Hepatocyte (in vitro differentiated cells): ENCODE data around the gene GCH1. TPM values are rescaled to one million over a fixed set of nuclear protein-coding genes. Genes with fewer than 3 reads are reported as not detected.

Experiments
- DNase-seq: peaks from one replicate; pipeline ENCODE4 v3.0.0-alpha.2; 2016; ENCODE audit warnings: low spot score
- H2AFZ ChIP-seq: fragments of 200-600 bp; sonication (generic); 2 replicates; pipeline ENCODE4 v1.6.0; 2016; ENCODE audit warnings: antibody characterized with exemption, mild to moderate bottlenecking
- H3K27ac ChIP-seq: fragments of 200-600 bp; sonication (generic); 2 replicates; pipeline ENCODE4 v1.5.1; 2016; ENCODE audit warnings: mild to moderate bottlenecking
- H3K27me3 ChIP-seq: fragments of 200-600 bp; sonication (generic); 2 replicates; pipeline ENCODE4 v1.6.1; 2016
- H3K36me3 ChIP-seq: fragments of 200-600 bp; sonication (generic); replicated peaks from 2 replicates; pipeline ENCODE4 v1.5.1; 2016; ENCODE audit warnings: low read depth; ENCODE audit not compliant: insufficient read depth
- H3K4me1 ChIP-seq: fragments of 200-600 bp; sonication (generic); 2 replicates; pipeline ENCODE4 v1.5.1; 2016; ENCODE audit warnings: mild to moderate bottlenecking, moderate library complexity; ENCODE audit not compliant: insufficient read depth
- H3K4me2 ChIP-seq: fragments of 200-600 bp; sonication (generic); 2 replicates; pipeline ENCODE4 v1.6.0; 2016
- H3K4me3 ChIP-seq: fragments of 200-600 bp; sonication (generic); 2 replicates; pipeline ENCODE4 v1.5.1; 2016; ENCODE audit warnings: mild to moderate bottlenecking
- H3K79me2 ChIP-seq: fragments of 200-600 bp; sonication (generic); 2 replicates; pipeline ENCODE4 v1.6.0; 2017; ENCODE audit warnings: mild to moderate bottlenecking
- H3K9me2 ChIP-seq: fragments of 200-600 bp; sonication (generic); replicated peaks from 2 replicates; pipeline ENCODE4 v1.6.0; 2017; ENCODE audit warnings: mild to moderate bottlenecking; ENCODE audit not compliant: insufficient read depth
- H3K9me3 ChIP-seq: fragments of 200-600 bp; sonication (generic); 2 replicates; pipeline ENCODE4 v1.5.1; 2016; ENCODE audit warnings: low read depth, mild to moderate bottlenecking
- H4K20me1 ChIP-seq: fragments of 200-600 bp; sonication (generic); 2 replicates; pipeline ENCODE4 v1.6.0; 2016; ENCODE audit warnings: mild to moderate bottlenecking; ENCODE audit not compliant: insufficient read depth, poor library complexity, severe bottlenecking
- EZH2 ChIP-seq: fragments of 200-600 bp; sonication (generic); IDR thresholded peaks from 2 replicates; pipeline ENCODE4 v1.6.1; 2016; ENCODE audit warnings: antibody characterized with exemption, mild to moderate bottlenecking, borderline replicate concordance
- EZH2phosphoT487 ChIP-seq: fragments of 200-600 bp; sonication (generic); IDR thresholded peaks from one replicate; pipeline ENCODE4 v1.6.1; 2018; ENCODE audit warnings: antibody characterized with exemption, mild to moderate bottlenecking, low read depth, moderate library complexity; ENCODE audit not compliant: unreplicated experiment, severe bottlenecking
- WGBS: methylation state at CpG from one replicate; pipeline ENCODE4 v1.1.6; 2016; ENCODE audit warnings: low lambda C conversion rate; ENCODE audit errors: missing lambda C conversion rate; 5-methylcytosine and 5-hydroxymethylcytosine counted together
- polyA plus RNA-seq: library from polyadenylated mRNA; unstranded; fragments of >200 nt; fragmentation: Nextera tagmentation; extraction: Ambion mirVana; gene quantifications from 2 replicates; pipeline ENCODE4 v1.2.1, GENCODE V29; 2016
- total RNA-seq: library from RNA; depleted of rRNA; stranded (reverse); fragments of >200 nt; gene quantifications from 2 replicates; pipeline ENCODE4 v1.2.3, GENCODE V29; 2014
- TF ChIP-seq, protein P1 (sequence below): fragments of 200-600 bp; sonication (generic); IDR thresholded peaks from 2 replicates; pipeline ENCODE4 v1.5.1; 2016; ENCODE audit warnings: antibody characterized with exemption, mild to moderate bottlenecking; ENCODE audit not compliant: poor library complexity

Gene GCH1
- total and polyA plus RNA-seq, 2 experiments from 2014 or later, result 19.3 to 29.9 TPM

DNA sequence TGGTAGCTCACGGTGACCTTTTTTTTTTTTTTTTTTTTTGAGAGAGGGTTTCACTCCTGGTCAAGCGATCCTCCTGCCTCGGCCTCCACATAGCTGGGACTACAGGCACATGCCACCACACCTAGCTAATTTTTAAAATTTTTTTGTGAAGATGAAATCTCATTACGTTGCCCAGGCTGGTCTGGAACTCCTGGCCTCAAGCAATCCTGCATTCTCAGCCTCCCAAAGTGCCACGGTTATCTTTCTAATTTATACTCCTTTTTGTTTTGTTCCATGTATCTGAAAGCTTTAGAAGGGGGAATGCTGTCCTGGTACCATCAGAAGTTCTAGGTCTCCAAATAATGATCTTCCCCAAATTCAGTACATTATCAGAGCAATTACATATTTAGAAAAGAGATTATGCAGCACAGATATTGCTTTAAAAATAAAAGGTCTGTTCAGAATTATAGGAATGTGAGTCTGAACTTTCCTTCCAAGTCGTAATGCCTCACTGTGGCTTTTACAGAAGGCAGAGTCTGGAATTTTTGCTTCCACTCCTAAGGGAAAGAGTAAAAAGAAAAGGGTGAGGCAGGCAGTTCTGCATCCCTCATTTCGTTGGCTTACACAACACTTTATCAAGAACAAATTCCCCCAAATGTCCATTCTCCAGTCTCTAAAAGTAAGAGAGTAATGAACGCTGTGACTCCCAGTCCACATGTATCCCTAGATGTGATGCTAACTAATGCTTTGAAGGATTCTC lies 73.0 kb downstream of the GCH1 start:
- no peaks in the 10 kb centered on the region for H4K20me1 ChIP-seq
- no peak overlapping the region for H3K27ac ChIP-seq
- H2AFZ ChIP-seq, result no peak overlapping the region
- H3K4me2 ChIP-seq, result no peak overlapping the region
- TF ChIP-seq EZH2phosphoT487, result no peak
- TF ChIP-seq, protein P1, sequence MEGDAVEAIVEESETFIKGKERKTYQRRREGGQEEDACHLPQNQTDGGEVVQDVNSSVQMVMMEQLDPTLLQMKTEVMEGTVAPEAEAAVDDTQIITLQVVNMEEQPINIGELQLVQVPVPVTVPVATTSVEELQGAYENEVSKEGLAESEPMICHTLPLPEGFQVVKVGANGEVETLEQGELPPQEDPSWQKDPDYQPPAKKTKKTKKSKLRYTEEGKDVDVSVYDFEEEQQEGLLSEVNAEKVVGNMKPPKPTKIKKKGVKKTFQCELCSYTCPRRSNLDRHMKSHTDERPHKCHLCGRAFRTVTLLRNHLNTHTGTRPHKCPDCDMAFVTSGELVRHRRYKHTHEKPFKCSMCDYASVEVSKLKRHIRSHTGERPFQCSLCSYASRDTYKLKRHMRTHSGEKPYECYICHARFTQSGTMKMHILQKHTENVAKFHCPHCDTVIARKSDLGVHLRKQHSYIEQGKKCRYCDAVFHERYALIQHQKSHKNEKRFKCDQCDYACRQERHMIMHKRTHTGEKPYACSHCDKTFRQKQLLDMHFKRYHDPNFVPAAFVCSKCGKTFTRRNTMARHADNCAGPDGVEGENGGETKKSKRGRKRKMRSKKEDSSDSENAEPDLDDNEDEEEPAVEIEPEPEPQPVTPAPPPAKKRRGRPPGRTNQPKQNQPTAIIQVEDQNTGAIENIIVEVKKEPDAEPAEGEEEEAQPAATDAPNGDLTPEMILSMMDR, result no peak
- no peak for TF ChIP-seq EZH2
- no peak for DNase-seq
- H3K9me2 ChIP-seq, result no peaks in the 10 kb centered on the region
- no peaks in the 10 kb centered on the region for H3K4me1 ChIP-seq
- 76% methylated on average over 8 of the region's 8 CpGs for WGBS
- no peaks in the 10 kb centered on the region for H3K9me3 ChIP-seq
- H3K79me2 ChIP-seq, result no peaks in the 10 kb centered on the region
- no peaks in the 10 kb centered on the region for H3K36me3 ChIP-seq
- no peak overlapping the region for H3K4me3 ChIP-seq
- no peaks in the 10 kb centered on the region for H3K27me3 ChIP-seq

DNA sequence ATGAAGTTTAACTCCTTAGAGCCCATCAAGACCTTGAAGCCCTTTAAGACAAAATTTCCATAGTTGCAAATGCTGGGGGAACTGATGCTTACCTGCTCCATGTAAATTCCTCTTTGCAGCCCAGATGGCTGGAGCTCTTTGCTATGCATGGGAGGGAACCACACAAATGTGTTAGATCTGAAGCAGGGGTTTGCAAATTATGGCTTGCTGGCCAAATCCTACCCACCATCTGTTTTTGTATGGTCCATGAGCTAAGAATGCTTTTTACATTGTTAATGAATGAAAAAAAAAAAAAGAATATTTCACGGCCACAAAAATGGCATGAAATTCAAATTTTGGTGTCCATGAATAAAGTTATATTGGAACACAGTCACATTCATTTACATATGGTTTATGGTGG lies 74.6 kb downstream of the GCH1 start:
- Histone ChIP-seq H3K36me3 (no peaks in the 10 kb centered on the region), H3K27ac (no peak overlapping the region), H3K27me3 (no peaks in the 10 kb centered on the region), H3K4me2 (no peak overlapping the region), H3K4me1 (no peaks in the 10 kb centered on the region), H2AFZ (no peak overlapping the region), H3K79me2 (no peaks in the 10 kb centered on the region), H4K20me1 (no peaks in the 10 kb centered on the region), H3K9me2 (no peaks in the 10 kb centered on the region), H3K9me3 (no peaks in the 10 kb centered on the region), H3K4me3 (no peak overlapping the region)
- WGBS, result 96% methylated on average over 1 of the region's 1 CpG
- TF ChIP-seq EZH2 (no peak), EZH2phosphoT487 (no peak)
- TF ChIP-seq, protein P1, result no peak
- DNase-seq, result no peak

DNA sequence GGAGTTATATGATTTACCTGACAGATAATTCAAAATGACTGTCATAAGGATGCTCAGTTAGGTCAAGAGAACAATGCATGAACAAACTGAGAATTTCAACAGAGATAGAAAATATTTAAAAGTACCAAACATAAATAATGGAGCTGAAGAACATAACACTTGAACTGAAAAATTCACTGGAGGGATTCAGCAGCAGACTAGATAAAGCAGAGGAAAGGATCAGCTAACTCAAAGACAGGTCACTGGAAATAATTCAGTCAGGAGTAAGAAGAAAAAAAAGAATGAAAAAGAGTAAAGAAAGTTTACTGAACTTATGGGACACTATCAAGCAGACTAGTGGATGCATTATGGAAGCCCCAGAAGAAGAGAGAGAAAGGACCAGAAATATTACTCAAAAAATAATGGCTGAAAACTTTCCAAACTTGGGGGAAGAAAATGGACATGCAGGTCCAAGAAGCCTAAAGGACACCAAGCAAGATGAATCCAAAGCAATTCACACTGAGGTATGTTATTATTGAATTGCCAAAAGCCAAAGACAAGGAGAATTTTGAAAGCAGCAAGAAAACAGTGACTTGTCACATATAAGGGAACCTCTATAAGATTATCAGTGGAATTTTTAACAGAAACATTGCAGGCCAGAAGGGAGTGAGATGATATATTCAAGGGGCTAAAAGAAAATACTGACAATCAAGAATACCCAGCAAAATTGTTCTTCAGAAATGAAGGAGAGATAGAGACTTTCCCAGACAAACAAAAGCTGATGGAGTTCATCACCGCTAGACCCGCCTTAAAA lies 78.7 kb downstream of the GCH1 start:
- Histone ChIP-seq H4K20me1 (no peaks in the 10 kb centered on the region), H2AFZ (no peak overlapping the region), H3K79me2 (no peaks in the 10 kb centered on the region), H3K9me2 (no peaks in the 10 kb centered on the region), H3K36me3 (no peaks in the 10 kb centered on the region), H3K4me2 (no peak overlapping the region), H3K4me3 (no peak overlapping the region), H3K4me1 (no peaks in the 10 kb centered on the region), H3K27ac (no peak overlapping the region), H3K9me3 (no peaks in the 10 kb centered on the region), H3K27me3 (no peaks in the 10 kb centered on the region)
- WGBS, result 96% methylated on average over 2 of the region's 2 CpGs
- no peak for DNase-seq
- TF ChIP-seq, protein P1, result no peak
- TF ChIP-seq EZH2phosphoT487 (no peak), EZH2 (no peak)
